Hematopoietic multipotent progenitor cell treated with erythropoietin and hydrocortisone succinate and interleukin-3 and kit ligand, for 17 days (in vitro differentiated cells): ENCODE results near the gene ZNF787.
"Not testable (repeated sequence)": the region's sequence is repeated elsewhere in the genome, so short reads cannot be mapped to it uniquely, and the experiment has no call there.

Source experiments
- DNase-seq: peaks from one replicate; pipeline ENCODE4 v3.0.0-alpha.2; 2015; ENCODE audit warnings: low spot score

Gene ZNF787

GRCh38 chr19:56121180-56122167, at the start of gene ZNF787:
TSS of gene ZNF787 (minus strand) at chr19:56121295. CDS start at chr19:56103217, 18,078 bp downstream.
- peak; percentile 88 for DNase-seq

GRCh38 chr19:56170261-56170660, 49.2 kb upstream of the ZNF787 start:
- no peak for DNase-seq

GRCh38 chr19:56167064-56167578, 46.0 kb upstream of the ZNF787 start:
- no peak for DNase-seq

GRCh38 chr19:56163097-56163496, 42.0 kb upstream of the ZNF787 start:
- DNase-seq, result no peak

GRCh38 chr19:56162258-56162657, 41.2 kb upstream of the ZNF787 start:
- no peak for DNase-seq

GRCh38 chr19:56161534-56161933, 40.4 kb upstream of the ZNF787 start:
- DNase-seq, result no peak

GRCh38 chr19:56159622-56160271, 38.7 kb upstream of the ZNF787 start:
- no peak for DNase-seq

- no peak for DNase-seq
Observed at GRCh38 chr19:56159009-56159559, 38.0 kb upstream of the ZNF787 start.

- DNase-seq, result no peak
Observed at GRCh38 chr19:56158170-56158757, 37.2 kb upstream of the ZNF787 start.

- DNase-seq, result no peak
Observed at GRCh38 chr19:56156768-56157167, 35.7 kb upstream of the ZNF787 start.

GRCh38 chr19:56155124-56155687, 34.1 kb upstream of the ZNF787 start:
- no peak for DNase-seq

- DNase-seq, result no peak
Observed at GRCh38 chr19:56153507-56153906, 32.4 kb upstream of the ZNF787 start.

- DNase-seq, result no peak
Observed at GRCh38 chr19:56152644-56153043, 31.5 kb upstream of the ZNF787 start.

- DNase-seq, result no peak
Observed at GRCh38 chr19:56150358-56150757, 29.3 kb upstream of the ZNF787 start.

GRCh38 chr19:56149656-56150038, 28.6 kb upstream of the ZNF787 start:
- no peak for DNase-seq

- DNase-seq, result not testable (repeated sequence)
Observed at GRCh38 chr19:56148955-56149655, 28.0 kb upstream of the ZNF787 start.

GRCh38 chr19:56148096-56148495, 27.0 kb upstream of the ZNF787 start:
- no peak for DNase-seq

- no peak for DNase-seq
Observed at GRCh38 chr19:56147307-56147706, 26.2 kb upstream of the ZNF787 start.

- DNase-seq, result no peak
Observed at GRCh38 chr19:56146904-56147303, 25.8 kb upstream of the ZNF787 start.

GRCh38 chr19:56145698-56146097, 24.6 kb upstream of the ZNF787 start:
- DNase-seq, result no peak

GRCh38 chr19:56144831-56145230, 23.7 kb upstream of the ZNF787 start:
- no peak for DNase-seq
